NT2/D1 (cell line): ENCODE measurements around the gene ARHGEF33.

Experiments used
- YY1 ChIP-seq: IDR thresholded peaks from 2 replicates; pipeline ENCODE4 v1.6.1; 2011; ENCODE audit not compliant: insufficient read length, insufficient read depth
- ZNF274 ChIP-seq: IDR thresholded peaks from 2 replicates; pipeline ENCODE4 v1.6.1; 2011; ENCODE audit warnings: mild to moderate bottlenecking, low read depth, low read length

DNA sequence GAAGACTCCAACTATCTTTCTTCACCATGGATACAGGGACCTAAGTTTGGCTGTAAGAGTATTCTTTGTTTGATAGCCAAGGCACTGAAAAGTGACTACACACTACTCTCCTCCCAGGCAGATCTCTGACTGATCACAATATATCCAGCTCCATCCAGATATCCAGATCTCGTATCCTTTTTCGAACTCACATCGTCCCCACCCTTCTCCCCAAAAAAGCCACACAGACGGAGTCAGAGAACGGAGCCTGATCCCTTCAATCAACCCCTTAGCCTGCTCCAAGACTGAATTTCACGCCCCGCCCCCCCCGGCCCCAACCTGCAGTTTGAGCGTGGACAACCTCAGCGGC lies 14.5 kb upstream of the ARHGEF33 start:
- no peak for TF ChIP-seq YY1
- TF ChIP-seq ZNF274: no peak
